ENCODE results near the gene LDAH.

Gene LDAH

DNA sequence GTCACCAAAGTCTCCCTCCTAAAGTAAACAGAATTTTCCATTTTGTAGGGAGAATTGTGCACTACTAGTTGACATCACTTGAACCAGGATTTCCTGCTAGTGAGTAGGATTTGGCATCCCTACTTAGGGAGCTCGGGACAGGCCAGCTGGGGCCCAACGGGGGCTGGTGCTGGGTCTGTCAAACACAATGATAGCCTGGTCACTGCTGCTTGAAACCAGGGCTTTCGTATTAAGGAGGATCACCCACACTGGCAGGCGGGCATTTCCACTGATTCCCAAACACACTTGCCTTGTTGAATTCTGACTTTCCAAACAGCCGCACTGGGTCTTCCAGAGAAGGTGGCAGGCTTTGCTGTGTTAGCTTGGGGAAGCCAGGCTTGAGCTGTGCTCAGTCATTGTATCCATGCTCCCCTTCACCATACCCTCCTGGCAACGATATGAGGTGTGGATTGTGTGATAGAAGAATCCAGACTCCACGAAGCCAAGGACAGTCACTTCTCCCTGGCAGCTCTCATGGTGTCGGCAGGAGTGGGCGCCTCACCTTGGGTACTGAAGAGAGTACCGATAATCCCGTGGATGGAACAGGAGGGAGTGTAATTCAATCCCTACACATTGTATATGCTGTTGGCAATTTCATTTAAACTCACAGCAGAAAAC, 148.5 kb downstream of the LDAH start:
- in situ Hi-C loops (cut with HindIII; ENCODE audit: low pct_ligation_motif_present, low pct_unique_long_range_greater_than_20kb, low sequenced_read_pairs): no loop called here
- no peak for DNase-seq

DNA sequence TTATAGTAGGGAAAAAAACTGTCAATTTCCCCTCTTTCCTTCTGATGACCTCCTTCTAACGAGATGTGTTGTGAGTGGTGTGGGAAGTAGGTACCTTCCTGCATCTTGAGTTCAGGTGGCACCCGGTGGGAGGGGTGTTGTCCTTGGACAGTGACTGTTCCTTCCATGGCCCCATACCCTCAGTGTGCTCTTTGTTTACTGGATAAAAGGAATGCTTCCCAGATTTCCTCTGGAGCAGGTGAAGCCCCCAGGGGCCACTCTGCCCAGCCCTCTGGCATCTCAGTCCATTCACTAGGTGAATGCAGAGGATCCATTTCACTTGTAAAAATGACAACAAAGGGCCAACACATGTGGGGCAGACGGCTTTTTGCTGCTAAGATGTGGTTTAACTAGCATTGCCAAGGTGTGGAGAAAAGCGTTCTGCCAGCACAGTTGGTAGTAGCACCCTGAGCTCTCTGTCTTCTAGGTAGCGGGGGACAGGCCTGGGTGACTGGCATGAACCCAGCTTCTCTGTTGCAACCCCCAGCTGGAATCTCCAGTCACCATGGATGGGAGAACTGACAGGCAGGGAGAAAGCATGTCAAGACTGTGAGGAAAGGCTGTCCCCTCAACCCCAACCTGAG, 149.1 kb downstream of the LDAH start:
- in situ Hi-C loops (cut with HindIII; ENCODE audit: low pct_ligation_motif_present, low pct_unique_long_range_greater_than_20kb, low sequenced_read_pairs): no loop called here
- no peak for DNase-seq

DNA sequence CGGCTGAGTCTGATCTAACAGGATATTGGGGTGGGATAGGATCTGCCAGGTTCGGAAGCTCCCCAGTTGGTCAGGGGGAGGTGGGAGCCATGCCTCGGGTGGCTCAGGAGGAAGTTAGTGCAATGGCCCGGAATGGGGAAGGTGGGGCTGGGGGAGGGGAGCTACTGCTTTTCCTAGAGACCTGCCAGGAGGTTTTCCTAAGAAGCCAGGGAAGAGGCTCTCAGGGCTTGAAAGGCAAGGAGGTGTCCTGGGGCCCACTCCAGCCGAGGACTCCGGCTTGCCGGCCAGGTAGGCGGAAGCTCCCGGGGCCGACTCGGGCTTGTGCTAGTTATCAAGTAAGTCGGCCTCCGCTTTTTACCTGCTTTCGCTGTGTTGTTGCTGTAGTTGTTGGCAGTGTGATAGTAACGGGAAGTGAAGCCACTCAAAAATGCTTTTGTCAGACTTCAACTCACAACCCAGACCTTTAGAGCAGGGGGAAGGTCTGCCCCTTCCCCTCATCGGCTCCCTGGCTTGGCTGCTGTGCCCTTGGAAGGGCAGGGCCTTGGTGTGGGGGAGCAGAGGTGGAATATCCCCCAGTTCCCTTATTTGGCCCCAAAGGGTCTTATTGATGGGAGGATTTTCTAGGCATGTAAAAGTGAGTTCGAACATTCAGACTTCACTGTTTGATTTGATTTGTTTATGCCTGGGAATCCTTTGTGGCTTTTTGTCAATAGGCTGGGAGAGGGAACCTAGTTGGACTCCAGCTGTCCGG, 150.5 kb downstream of the LDAH start:
- no peak for DNase-seq
- in situ Hi-C loops (cut with HindIII; ENCODE audit: low pct_ligation_motif_present, low pct_unique_long_range_greater_than_20kb, low sequenced_read_pairs): no loop called here

DNA sequence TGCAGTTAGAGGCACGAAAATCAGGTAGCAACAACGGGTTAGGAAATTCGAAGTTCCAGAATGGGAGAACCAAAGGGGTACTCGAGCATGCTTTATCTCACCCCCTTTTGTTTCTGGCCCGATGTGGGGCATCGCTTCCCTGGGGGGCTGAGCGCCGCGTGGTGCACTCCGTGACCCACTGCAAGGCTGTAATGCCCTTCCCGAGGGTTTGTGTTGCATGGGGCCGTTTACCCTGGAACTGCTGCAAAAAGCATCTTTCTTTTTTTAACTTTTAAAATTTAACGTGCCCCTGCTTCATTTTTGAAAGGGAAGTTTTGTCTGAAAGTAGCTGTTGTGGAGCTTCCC, 151.2 kb downstream of the LDAH start:
- no peak for DNase-seq
- in situ Hi-C loops (cut with HindIII; ENCODE audit: low pct_ligation_motif_present, low pct_unique_long_range_greater_than_20kb, low sequenced_read_pairs): no loop called here

DNA sequence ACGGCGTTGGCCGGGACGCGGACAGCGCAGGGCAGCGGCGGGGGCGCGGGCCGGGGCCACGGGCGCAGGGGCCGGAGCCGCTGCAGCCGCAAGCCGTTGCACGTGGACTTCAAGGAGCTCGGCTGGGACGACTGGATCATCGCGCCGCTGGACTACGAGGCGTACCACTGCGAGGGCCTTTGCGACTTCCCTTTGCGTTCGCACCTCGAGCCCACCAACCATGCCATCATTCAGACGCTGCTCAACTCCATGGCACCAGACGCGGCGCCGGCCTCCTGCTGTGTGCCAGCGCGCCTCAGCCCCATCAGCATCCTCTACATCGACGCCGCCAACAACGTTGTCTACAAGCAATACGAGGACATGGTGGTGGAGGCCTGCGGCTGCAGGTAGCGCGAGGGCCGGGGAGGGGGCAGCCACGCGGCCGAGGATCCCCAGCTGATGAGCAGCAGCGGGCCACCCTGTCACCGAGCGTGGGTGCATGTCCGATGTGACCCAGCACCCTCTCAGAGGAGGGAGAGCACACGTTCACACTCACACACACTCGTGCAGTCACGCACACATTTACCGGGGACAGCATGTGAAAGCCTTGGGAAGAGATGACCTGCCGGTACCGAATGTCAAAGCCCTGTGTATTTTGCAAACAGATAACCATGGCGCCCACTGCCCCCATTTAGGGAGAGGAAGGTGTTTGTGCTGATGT, 151.7 kb downstream of the LDAH start:
- no peak for DNase-seq
- in situ Hi-C loops (cut with HindIII; ENCODE audit: low pct_ligation_motif_present, low pct_unique_long_range_greater_than_20kb, low sequenced_read_pairs): no loop called here

DNA sequence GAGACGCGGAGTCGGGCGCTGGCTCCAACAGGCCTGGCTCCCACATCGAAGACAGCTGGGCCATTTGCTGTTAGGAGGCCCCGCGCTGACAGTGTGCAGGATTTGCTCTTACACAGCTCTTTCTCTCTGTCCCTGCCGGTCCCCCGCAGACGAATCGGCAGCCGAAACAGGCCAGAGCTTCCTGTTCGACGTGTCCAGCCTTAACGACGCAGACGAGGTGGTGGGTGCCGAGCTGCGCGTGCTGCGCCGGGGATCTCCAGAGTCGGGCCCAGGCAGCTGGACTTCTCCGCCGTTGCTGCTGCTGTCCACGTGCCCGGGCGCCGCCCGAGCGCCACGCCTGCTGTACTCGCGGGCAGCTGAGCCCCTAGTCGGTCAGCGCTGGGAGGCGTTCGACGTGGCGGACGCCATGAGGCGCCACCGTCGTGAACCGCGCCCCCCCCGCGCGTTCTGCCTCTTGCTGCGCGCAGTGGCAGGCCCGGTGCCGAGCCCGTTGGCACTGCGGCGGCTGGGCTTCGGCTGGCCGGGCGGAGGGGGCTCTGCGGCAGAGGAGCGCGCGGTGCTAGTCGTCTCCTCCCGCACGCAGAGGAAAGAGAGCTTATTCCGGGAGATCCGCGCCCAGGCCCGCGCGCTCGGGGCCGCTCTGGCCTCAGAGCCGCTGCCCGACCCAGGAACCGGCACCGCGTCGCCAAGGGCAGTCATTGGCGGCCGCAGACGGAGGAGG, 152.4 kb downstream of the LDAH start:
- DNase-seq: no peak
- in situ Hi-C loops (cut with HindIII; ENCODE audit: low pct_ligation_motif_present, low pct_unique_long_range_greater_than_20kb, low sequenced_read_pairs): no loop called here

DNA sequence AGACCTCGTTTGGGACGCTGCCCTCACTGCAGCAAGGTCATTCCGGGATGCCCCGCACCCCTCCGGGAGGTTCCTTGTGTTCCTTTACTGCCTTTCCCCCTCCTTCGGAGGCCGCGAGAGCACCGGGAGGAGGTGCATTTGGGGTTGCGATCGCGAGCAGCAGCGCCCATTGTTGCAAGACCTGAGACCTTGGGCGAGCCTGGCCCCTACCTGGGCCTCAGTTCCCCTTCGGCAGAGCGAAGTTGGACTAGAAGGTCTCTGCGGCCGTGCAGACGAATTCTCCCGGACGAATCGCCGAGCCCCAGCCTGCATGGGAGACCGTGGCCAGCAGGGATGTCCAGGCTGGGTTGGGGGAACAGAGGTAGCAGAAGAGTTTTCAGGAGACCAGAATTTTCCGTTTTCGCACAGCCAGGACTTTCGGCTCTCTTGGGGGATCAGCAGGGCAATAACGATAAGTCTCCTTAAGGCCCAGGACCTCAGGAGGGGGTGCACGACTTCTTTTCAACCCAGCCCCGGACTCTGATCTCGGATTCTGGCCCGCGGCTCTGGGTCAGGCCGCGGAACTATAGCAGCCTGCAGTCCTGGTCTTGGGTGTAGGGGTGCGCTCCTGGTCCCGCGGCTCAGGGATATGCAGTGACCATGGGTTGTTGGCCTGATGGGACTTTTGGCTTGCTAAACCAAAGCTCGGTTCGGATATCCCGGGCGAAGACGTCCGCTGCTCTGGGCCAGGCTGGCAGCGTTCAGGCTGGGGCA, 153.2 kb downstream of the LDAH start:
- in situ Hi-C loops (cut with HindIII; ENCODE audit: low pct_ligation_motif_present, low pct_unique_long_range_greater_than_20kb, low sequenced_read_pairs): no loop called here
- DNase-seq: no peak

DNA sequence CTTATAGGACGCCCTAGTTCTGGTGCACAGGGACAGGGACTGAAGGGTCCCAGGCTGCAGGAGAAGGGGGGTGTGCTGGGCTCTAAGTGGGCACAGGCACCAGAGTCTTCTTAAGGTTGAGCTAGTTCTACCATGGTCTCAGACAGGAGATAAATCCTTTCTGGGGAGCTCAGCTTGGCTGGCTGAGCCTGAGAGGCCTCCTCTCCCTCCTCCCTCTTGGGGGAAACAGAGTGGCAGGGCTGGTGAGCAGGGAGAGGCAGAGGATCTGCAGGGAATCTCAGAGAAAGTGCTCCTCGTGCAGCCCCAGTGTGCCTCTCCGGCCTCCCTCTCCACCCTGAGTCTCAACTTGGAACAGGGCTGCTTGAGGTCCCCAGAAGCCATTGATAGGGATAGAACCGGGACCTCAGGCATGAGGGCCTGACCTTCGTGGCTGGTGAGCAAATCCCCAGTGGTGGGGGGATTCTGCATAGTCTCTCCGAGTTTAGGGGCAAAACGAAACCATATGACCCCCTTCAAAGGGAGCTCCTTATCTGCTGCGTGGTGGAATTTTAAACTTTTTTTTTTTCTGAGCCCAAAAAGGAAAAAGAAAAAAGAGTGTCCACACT, 153.9 kb downstream of the LDAH start:
- DNase-seq: no peak
- in situ Hi-C loops (cut with HindIII; ENCODE audit: low pct_ligation_motif_present, low pct_unique_long_range_greater_than_20kb, low sequenced_read_pairs): no loop called here

DNA sequence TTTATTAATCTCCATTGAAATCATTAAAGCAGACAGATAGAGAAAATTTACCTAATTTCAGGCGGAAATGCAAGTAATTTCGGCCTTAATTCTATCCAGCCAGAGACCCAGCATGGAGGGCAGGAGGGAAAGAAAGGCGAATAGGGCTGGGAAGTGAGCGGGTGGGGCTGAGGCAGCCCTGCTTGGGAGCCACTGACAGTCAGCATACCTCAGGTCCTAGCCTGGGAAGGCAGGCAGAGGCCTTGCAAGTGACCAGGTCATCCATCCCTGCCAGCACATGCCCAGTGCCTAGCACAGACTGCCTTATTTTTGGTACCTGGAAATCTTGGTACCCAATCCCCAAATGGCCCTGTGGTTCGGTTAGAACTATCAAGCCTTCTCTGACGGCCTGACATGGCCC, 154.4 kb downstream of the LDAH start:
- in situ Hi-C loops (cut with HindIII; ENCODE audit: low pct_ligation_motif_present, low pct_unique_long_range_greater_than_20kb, low sequenced_read_pairs): no loop called here
- no peak for DNase-seq

DNA sequence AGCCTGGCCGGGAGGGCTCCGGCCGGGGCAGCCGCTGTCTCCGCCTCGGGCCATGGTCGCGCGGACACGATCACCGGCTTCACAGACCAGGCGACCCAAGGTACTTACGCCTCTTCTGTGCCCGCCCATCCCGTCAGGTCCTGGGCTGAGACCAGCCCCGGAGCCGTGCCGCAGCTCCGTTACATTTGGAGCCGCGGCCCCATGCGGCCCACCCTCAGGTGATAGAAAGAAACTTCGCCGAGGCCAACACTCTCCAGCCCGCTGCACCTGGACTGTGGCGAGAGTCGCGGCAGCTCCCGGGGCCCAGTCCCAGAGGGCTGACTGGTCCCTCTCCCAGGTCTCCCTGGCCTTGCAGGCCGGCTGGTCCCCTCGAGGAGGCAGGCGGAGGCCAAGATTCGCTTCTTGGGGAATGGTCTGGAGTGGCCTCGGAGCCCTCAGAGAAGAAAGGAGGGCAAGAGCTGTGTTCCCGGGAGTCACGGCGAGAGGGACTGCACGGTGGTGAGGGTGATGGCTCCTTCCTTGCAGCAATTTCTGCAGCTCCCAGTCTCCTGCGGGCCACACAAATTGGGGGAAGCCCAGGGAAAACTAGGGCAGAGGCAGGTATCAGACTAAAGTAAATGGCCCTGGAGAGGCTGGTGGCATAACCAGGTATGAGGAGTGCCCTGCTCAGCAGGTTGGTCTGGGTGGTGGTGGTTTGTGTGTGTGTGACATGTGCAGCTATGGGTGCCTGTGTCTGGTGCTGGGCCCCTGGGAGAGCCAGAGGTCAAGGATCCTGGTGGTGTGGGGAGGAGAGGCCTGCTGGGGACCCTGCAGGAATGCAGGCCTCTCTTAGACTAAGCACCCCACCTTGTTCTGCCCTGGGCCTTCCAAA, 155.1 kb downstream of the LDAH start:
- peak; percentile 6 for DNase-seq
- in situ Hi-C loops (cut with HindIII; ENCODE audit: low pct_ligation_motif_present, low pct_unique_long_range_greater_than_20kb, low sequenced_read_pairs): no loop called here

DNA sequence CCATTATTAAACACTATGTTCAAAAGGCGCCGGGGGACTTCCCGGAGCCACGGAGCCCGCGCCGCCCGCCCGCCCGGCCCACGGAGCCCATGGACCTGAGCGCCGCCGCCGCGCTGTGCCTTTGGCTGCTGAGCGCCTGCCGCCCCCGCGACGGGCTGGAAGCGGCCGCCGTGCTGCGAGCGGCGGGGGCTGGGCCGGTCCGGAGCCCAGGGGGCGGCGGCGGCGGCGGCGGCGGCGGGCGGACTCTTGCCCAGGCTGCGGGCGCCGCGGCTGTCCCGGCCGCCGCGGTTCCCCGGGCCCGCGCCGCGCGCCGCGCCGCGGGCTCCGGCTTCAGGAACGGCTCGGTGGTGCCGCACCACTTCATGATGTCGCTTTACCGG, 155.8 kb downstream of the LDAH start:
- in situ Hi-C loops (cut with HindIII; ENCODE audit: low pct_ligation_motif_present, low pct_unique_long_range_greater_than_20kb, low sequenced_read_pairs): no loop called here
- DNase-seq: peak; percentile 16

DNA sequence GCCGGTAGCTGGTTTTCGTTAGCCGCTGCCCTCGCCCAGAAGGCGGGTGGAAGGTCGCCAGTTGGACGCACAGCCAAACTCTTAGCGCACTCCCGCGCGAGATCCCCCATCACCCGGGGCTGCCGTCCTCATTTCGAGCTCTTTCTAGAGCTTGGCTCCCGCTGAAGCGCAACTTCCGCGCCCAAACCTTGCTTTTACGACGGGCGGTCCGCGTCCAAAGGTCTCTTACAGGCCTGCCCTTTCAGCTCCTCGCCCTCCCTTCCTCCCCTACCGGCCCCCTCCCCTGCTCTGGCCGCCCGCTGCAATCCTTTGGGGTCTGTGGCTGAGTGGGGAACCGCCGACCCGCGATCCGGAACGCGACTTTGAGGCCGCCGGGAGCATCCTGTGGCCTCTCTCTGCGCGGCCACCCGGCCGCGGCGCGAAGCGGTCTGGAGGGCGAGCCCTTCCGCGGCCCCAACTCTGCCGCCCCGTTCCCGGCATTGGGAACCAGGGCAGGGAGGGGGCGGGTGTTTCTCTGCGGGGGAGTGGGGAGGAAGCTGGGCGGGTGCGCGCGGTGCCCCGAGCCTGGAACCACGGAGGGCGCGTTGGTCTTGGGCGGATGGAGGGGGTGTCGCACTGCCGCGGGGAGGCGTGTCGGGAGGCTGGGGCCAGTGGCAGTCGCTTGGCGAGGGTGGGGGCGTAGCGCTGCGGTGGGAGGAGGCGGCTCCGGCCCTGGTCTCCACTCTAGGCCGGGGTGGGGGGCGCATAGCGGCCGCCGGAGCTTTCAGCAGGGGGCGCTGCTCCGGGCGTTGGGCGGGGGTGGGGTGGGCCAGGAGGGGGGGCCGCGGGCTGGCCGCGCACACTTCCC, 156.4 kb downstream of the LDAH start, which contains the start of gene GDF7:
GDF7 (plus strand) TSS at position 841 of the 847 bp plus-strand sequence. CDS start 96 bp downstream, outside the sequence.
- in situ Hi-C loops (cut with HindIII; ENCODE audit: low pct_ligation_motif_present, low pct_unique_long_range_greater_than_20kb, low sequenced_read_pairs): no loop called here
- peak; percentile 23 for DNase-seq

DNA sequence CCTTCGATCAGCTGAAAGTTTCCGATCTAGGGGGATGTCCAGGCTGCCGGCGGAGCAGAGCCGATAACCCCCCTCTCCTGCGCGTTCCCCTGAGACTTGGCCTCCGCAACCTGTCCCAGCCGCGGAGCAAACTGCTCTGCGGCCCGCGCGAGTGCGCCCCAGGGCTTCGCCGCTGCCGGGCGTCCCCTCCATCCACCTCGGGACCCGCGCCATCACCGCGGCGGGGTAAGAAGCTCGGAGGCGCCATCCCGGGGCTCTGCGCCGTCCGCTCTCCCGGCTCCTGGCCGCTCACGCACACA, 156.9 kb downstream of the LDAH start:
- in situ Hi-C loops (cut with HindIII; ENCODE audit: low pct_ligation_motif_present, low pct_unique_long_range_greater_than_20kb, low sequenced_read_pairs): no loop called here
- DNase-seq: no peak

DNA sequence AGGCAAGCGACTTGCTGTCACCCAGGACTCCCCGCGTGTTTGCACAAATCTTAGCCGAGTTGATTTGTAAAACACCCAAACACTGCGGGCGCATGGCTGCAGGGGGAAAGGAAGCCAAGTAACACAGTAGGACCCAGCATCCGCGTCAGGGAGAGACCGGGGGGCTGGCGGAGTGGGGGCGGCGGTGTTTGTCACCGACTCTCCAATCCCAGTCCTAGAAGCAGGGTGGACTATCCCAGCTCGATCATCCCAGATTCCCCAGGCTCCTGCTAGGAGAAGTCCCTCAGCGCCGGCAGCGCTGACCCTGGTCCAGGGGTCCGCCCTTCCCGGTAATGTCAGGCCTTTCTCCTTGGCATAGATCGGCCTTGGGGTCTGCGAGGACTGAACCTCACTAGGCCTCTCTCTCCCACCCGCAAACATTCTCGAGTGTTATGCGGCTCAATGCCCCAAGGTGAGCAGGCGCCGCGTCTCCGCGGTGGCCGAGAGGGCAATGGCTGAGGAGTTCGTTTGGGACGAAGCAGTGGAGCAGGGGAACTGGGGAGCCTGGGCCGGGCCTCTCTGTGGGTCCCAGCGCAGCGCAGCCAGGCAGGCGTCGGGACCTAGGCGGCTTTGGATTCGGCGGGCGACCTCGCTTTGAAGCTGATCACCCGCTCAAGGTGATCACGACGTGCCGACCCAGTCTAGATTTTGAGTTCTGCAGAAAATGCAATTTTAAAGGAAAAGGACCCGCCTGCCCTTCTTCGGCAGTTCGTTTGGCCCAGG, 157.5 kb downstream of the LDAH start:
- no peak for DNase-seq
- in situ Hi-C loops (cut with HindIII; ENCODE audit: low pct_ligation_motif_present, low pct_unique_long_range_greater_than_20kb, low sequenced_read_pairs): no loop called here

DNA sequence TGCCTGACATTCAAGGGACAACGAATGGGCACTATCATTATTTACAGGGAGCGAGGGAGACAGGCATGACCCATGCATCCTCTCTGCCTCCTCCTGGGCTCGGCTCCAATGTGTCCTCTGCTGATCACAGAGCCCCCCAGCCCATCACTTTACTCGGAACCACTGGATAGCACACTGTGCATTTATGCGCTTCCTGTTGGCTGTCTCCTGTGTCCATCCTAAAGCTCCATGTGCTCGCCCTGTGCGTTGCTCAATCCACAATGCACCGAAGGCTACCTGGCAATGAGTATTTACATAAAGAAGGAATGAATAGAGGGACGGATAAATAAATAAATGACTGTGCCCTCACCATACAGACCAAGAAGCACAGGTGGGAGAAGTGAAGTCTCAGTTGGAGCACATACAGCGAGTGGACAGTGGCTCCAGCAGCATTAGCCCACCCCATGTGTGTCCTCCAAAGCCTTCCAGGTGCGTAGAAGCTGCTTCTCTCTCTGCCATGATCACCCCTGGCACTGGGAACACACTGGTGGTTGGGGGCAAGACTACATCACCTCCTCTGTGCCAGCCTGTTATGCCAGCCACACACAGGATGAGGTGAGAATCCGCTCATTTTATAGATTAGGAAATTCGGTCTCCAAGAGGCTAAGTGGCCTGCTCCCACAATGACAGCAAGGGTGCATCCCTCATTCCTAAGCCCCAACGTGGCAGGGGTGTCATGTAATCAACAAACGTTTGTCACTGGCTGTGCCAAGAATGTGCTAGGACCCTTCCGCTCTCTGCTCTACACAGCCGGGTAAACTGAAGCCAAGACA, 158.3 kb downstream of the LDAH start:
- in situ Hi-C loops (cut with HindIII; ENCODE audit: low pct_ligation_motif_present, low pct_unique_long_range_greater_than_20kb, low sequenced_read_pairs): no loop called here
- no peak for DNase-seq
